ENCODE data around the gene ACTR6.
"Not testable (repeated sequence)": the region's sequence is repeated elsewhere in the genome, so short reads cannot be mapped to it uniquely, and the experiment has no call there.

ACTR6 gene

GRCh38 chr12:100222173-100222572 lies 21.6 kb downstream of the ACTR6 start:
- DNase-seq: not testable (repeated sequence)

DNA sequence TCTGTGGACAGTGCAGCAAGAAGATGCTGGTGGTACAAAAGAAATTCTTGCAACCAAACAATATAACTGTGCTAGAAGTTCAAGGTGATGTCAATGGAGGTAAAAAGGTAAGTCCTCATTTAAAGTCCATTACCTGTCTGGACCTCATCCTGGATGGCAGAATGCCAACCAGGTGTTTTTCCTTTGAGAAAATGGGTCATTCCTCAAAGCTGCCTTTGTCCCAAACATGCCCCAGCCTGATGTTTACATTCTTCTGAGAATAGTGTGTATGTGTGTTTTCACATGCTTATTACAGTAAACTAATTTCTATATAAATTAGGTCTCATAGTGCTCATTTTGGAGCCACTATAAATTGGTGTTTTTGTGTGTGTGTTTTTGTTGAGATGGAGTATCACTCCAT lies 24.9 kb downstream of the ACTR6 start:
- no peak for DNase-seq

GRCh38 chr12:100229036-100229635 lies 28.5 kb downstream of the ACTR6 start:
- no peak for DNase-seq

DNA sequence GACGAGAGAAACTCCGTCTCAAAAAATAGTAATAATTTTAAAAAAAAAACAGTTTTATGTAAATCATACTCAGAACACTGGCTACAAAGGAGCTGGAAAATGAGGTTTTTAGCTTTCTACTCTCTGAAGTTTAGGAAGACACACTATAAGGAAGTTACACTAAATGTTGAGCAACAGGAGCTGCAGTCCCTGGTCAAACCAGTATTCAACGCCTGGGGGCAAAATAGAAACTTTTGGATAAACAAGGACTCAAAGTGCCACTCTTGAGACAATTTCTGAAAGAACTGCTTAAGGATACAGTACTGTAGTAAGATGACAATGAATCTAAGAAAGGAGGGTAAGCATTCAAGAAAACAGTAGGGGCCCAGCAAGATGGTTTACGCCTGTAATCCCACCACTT lies 29.3 kb downstream of the ACTR6 start:
- no peak for DNase-seq

DNA sequence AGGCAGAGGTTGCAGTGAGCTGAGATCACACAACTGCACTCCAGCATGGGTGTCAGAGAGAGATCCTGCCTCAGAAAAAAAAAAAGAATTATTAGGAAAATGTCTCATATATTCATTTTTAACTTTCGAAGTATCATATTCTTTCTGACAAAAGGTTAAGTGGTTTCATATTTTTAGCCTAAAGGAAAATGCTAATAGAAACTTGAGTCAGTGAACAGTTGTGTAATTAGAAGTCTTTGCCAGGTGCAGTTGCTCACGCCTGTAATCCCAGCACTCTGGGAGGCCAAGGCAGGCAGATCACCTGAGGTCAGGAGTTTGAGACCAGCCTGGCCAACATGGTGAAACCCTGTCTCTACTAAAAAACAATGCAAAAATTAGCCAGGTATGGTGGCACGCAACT lies 31.3 kb downstream of the ACTR6 start:
- DNase-seq: not testable (repeated sequence)

DNA sequence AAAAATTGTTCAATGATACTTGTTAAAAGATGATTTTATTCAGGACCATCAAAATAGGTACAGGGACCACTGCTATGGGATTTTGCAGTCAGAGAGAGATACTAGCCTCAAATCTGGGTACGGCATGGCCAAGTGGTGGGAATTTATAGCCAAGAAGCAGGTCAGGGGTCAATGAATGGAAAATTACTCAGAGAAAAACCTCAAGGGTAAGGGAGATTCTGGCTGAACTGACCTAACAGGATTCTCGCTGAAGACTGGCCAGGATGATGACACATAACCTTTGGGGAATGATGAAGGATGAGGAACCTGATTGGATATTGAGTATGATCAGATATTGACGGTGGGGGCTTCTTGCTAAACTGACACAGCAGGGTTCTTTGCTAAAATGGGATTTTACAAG lies 33.6 kb downstream of the ACTR6 start:
- DNase-seq: no peak

- no peak for DNase-seq
These were observed 34.1 kb downstream of the ACTR6 start for GRCh38 chr12:100234591-100235304.

DNA sequence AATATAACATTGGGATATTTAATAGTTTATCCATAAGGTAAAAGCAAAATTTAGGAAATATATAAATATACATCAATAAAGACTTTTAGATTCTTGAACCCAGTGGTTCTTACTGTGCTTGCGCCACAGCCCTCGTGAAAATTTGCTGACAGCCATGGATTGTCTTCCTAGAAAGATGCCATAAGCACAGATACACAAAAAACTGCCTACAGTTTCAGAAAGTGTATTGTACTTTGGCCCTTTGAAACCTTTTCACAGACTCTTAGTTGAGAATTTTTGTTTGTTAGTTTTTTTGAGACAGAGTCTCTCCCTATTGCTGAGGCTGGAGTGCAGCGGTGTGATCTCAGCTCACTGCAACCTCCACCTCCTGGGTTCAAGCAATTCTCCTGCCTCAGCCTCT lies 38.2 kb downstream of the ACTR6 start:
- DNase-seq: no peak

- DNase-seq: no peak
These were observed 39.0 kb downstream of the ACTR6 start for GRCh38 chr12:100239589-100239988.

DNA sequence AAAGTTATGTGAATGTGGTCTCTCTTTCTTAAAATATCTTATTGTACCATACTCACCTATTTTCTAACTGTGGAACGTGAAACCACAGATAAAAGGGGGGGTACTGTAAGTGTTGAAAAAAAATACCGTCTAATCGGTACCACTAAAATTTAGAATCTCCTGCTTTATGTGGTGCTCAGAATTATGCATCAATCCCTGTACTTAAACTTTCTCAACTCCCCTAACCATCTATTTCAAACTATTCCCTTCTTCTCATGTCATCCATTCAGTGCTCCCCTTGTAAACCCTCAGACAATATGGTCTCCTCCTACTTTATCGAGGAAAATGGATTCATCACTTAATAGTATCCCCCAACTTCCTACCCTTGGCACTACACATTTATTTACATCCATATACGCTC lies 42.5 kb downstream of the ACTR6 start:
- no peak for DNase-seq

GRCh38 chr12:100247765-100248164 lies 47.1 kb downstream of the ACTR6 start:
- no peak for DNase-seq

DNA sequence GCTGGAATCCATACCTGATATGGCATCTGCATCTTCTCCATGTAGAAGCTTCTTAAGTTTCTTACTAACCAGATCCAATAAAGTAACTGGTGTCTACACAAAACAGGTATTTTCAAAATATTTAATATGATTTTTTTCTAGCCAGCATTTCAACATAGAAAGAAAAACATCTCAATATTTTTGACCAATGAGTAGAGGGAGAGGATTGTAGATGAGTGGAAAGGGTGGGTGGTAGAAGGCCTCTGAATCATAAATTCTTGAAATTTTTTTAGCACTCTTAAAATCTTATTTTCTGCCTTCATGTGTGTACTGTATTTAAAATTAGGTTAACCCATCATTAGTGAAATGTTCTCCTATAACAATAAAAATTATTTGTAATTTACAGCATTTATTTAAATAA lies 48.3 kb downstream of the ACTR6 start:
- no peak for DNase-seq

DNA sequence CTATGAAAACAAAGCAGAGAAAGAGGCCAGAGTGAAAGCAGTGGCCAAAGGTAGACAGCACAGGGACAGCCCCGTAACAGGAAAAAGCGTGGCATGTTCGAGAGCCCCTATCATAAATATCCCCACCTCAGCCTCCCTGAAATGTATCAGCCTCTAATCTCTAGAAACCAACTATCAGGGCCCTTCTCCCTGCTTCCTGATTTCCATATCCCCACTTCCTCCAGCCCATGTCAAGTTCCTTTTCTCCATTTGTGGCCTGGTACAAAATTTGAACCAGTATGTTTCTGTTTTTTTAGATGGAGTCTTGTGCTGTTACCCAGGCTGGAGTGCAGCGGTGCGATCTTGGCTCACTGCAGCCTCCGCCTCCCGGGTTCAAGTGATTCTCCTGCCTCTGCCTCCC lies 49.3 kb downstream of the ACTR6 start:
- DNase-seq: no peak

DNA sequence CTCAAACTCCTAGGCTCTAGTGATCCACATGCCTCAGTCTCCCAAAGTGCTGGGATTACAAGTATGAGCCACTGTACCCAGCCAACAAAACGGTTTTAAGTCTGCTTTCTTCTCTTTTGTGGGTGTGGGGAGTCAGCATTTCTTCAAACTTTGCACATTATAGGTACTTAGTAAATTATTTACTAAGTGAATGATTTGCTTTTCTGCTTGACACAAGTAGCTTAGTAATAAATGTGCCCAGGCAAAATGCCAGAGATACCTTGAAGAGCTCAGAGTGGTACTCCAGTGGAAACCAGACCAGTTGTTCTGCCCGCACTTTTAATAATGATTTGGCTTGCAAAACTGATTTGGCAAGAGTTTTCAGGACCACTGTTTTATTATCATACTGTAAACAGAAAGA lies 51.3 kb downstream of the ACTR6 start:
- DNase-seq: no peak

GRCh38 chr12:100253437-100253836 lies 52.8 kb downstream of the ACTR6 start:
- DNase-seq: no peak

- DNase-seq: no peak
These were observed 54.3 kb downstream of the ACTR6 start for GRCh38 chr12:100254876-100255275.

GRCh38 chr12:100258127-100258526 lies 57.5 kb downstream of the ACTR6 start:
- DNase-seq: no peak

DNA sequence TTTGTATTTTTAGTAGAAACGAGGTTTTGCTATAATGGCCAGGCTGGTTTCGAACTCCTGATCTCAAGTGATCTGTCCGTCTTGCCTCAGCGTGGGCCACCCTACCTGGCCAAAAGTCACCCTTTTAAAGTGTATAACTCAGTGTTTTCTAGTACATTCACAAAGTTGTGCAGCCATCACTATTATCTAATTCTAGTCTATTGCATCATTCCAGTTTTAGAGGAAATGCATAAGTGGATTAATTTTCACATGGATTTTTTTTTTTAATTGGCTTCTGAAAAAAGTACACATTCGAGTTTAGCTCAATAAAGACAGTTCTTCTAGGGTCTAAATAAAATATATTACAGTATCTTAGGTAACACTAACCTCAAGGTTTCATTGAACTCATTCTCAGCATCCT lies 62.5 kb downstream of the ACTR6 start:
- DNase-seq: no peak

DNA sequence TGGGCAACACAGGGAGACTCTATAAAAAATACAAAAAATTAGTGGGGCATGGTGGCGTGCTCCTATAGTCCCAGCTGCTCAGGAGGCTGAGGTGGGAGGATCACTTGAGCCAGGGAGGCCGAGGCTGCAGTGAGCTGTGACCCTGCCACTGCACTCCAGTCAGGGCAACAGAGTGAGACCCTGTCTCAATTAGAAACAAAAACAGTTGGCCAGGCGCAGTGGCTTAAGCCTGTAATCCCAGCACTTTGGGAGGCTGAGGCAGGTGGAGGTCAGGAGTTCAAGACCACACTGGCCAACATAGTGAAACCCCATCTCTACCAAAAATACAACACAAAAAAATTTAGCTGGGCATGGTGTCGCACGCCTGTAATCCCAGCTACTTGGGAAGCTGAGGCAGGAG lies 64.5 kb downstream of the ACTR6 start:
- not testable (repeated sequence) for DNase-seq

- DNase-seq: no peak
These were observed 65.3 kb downstream of the ACTR6 start for GRCh38 chr12:100265732-100266584.

DNA sequence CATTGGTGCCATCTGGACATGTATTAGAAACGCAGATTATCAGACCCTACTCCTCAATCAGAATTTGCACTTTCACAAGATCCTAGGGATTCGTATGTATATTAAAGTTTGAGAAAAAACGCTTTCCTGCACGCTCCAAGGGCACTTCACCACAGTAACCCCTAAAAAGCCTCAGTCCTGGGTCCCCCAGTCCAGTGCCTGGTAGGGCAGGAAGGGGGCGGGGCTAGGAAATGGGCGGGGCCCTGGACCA lies 65.9 kb downstream of the ACTR6 start:
- DNase-seq: peak; percentile 90

DNA sequence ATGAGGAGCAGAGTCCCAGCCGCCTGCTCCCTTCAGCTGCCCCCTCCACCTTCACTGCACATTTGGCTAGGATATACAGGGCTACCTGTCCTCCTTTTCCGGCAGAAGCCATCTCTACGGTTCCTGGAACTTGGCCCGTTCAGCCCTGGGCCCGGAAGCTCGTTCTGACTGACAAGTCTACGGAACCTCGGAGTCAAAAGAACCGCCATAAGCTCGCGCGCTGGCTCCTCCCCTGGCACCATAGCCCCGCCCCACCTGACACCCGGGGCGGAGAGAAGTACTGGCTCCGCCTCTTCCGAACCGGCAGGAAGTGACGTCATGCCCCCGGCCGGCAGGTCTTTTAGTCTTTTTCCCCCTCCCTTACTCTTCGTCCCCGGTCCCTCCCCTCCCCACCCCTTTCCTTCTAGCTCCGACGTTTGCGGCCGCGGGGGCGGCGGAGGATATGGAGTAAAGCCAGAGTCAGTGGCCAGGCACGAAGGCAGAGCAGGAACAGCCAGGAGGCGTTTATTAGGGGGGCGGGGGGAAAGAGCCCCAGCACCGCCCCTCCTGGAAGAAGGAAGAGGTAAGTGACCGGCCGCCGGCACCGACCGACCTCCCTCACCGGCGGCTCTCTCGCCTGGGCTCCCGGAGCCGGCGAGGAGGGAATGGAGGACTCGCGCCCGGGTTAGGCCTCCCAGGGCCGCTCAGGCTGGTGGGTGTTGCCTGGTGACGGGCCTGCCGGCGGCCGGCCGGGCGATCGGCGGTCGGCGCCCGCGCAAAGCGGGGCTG lies 66.4 kb downstream of the ACTR6 start, which contains the start of the genes DEPDC4 and SCYL2:
Gene DEPDC4 (minus strand): TSS at position 245 of the 768 bp plus-strand sequence. CDS start 3 bp downstream, at position 242.
Gene SCYL2 (plus strand): TSS at position 343 of the 768 bp plus-strand sequence. CDS start 15,794 bp downstream, outside the sequence.
- peak; percentile 90 for DNase-seq

- DNase-seq: no peak
These were observed 67.1 kb downstream of the ACTR6 start for GRCh38 chr12:100267603-100268281.
